HG02610 (cell line): Measurements from ENCODE around the gene STAC3.

Source experiments
- ATAC-seq: cut with Tn5 transposase; IDR thresholded peaks from one replicate; pipeline ENCODE4 v1.9.1; 2021; ENCODE audit warnings: mild to moderate bottlenecking, moderate library complexity; ENCODE audit not compliant: unreplicated experiment

The STAC3 gene

GRCh38 chr12:57224278-57224972 lies 26.6 kb downstream of the STAC3 start:
- ATAC-seq: no peak

GRCh38 chr12:57223191-57224165 lies 27.5 kb downstream of the STAC3 start:
- no peak for ATAC-seq

- ATAC-seq: no peak
Measured at GRCh38 chr12:57222286-57223190, 28.4 kb downstream of the STAC3 start.

GRCh38 chr12:57221169-57221917 lies 29.6 kb downstream of the STAC3 start:
- ATAC-seq: no peak

GRCh38 chr12:57220770-57221168 lies 30.2 kb downstream of the STAC3 start:
- ATAC-seq: no peak

- ATAC-seq: no peak
Measured at GRCh38 chr12:57219993-57220754, 30.8 kb downstream of the STAC3 start.

GRCh38 chr12:57219205-57219992 lies 31.6 kb downstream of the STAC3 start:
- no peak for ATAC-seq

- no peak for ATAC-seq
Measured at GRCh38 chr12:57218030-57218853, 32.7 kb downstream of the STAC3 start.

- no peak for ATAC-seq
Measured at GRCh38 chr12:57216921-57217879, 33.8 kb downstream of the STAC3 start.

- peak; percentile 3 for ATAC-seq
Measured at GRCh38 chr12:57216014-57216911, 34.7 kb downstream of the STAC3 start, which contains the start of gene NXPH4. Gene NXPH4 (plus strand): TSS chr12:57216794. CDS start chr12:57216970, 176 bp downstream.

GRCh38 chr12:57215668-57216013 lies 35.3 kb downstream of the STAC3 start:
- peak; percentile 58 for ATAC-seq

GRCh38 chr12:57215065-57215464 lies 35.9 kb downstream of the STAC3 start:
- ATAC-seq: no peak

GRCh38 chr12:57214398-57214781 lies 36.6 kb downstream of the STAC3 start:
- peak; percentile 39 for ATAC-seq

- no peak for ATAC-seq
Measured at GRCh38 chr12:57213763-57214397, 37.1 kb downstream of the STAC3 start.

- ATAC-seq: peak; percentile 38
Measured at GRCh38 chr12:57213058-57213715, 37.8 kb downstream of the STAC3 start.
